GM18511 (cell line): ENCODE data around the gene CRYBG2.
"Not testable (repeated sequence)": the region's sequence is repeated elsewhere in the genome, so short reads cannot be mapped to it uniquely, and the experiment has no call there.

Source experiments
- ATAC-seq: cut with Tn5 transposase; IDR thresholded peaks from one replicate; pipeline ENCODE4 v1.9.1; 2021; ENCODE audit warnings: mild to moderate bottlenecking, moderate library complexity; ENCODE audit not compliant: unreplicated experiment

CRYBG2 gene

DNA sequence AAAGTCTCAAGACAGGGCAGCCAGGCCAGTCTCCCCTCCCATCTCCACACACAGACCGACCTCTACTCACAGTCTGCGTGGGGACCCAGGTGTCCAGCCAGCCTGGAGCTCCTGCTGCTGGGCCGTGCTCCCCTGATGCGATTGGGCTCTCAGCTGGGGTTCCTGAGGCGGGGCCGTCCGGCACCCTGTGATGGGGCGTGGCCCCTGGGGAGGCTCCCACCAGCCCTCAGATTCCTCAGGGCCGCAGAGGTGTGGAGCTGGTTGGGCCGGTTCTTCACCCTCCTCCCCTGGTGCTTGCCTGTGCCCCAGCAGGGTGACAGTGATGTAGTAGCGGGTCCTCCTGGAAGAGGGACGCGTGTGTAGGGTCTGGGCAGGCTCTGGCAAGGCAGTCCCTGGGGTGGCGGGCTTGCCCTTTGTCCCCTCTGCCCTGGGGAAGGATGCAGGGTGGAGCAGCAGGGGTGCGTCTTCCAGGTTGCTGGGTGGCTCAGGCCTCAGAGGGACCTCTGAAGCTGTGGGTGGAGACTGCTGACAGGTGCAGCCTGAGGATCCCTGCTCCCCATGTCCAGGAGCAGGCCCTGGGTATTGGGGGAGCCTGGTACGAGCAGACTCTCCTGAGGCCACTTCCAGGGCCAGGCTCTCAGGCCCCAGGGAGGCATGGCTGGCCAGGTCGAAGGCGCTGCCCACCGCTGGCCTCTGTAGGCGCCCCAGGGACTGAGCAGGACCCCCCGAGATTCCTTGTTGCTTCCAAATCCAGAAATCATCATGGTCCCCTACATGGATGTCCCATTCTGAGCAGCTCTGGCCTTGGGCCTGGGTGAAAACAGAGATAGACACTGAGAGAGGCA lies at the start of gene CRYBG2:
CRYBG2 (minus strand) TSS at position 155 of the 845 bp plus-strand sequence. CDS start 7,473 bp downstream, outside the sequence.
- ATAC-seq, result no peak

GRCh38 chr1:26403656-26404055 lies 49.7 kb upstream of the CRYBG2 start:
- ATAC-seq, result no peak

DNA sequence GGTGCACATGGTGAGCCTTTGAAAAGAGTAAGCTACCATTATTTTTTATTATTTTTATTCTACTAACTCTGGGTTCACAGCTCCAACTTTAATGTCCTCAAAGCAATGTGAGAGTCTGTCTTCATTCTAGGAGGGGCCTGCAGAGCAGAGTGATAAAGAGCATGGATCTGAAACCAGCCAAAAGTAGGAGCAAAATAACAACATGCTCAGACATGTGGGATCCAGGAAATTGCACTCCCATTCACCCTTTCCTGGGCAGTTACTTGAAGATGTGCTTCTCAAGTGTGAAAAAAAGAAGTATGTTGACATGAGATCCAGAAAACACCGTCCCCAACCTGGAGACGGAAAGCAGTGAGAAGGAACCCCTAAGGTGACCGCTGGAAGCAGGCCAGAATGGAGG lies 48.0 kb upstream of the CRYBG2 start:
- ATAC-seq, result no peak

- ATAC-seq, result no peak
Measured at GRCh38 chr1:26399034-26399433, 45.1 kb upstream of the CRYBG2 start.

DNA sequence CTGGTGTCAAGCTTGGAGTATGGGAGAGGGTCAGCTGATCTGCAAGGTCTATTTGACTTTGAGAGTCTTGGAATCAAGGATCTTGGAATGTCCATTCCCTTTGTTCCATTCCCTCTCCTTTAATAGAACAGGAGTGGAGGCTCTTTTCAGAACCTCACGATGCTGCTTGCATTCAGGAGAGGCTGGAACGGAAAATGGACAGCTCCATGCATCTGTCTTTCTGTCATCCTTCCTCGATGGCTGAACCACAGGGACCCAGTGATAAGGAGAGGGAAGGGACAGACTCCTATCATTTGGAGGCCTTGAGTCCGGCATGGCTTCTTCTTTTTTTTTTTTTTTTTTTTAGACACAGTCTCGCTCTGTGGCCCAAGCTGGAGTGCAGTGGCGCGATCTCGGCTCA lies 41.8 kb upstream of the CRYBG2 start:
- ATAC-seq, result no peak

GRCh38 chr1:26391450-26391849 lies 37.5 kb upstream of the CRYBG2 start:
- no peak for ATAC-seq

DNA sequence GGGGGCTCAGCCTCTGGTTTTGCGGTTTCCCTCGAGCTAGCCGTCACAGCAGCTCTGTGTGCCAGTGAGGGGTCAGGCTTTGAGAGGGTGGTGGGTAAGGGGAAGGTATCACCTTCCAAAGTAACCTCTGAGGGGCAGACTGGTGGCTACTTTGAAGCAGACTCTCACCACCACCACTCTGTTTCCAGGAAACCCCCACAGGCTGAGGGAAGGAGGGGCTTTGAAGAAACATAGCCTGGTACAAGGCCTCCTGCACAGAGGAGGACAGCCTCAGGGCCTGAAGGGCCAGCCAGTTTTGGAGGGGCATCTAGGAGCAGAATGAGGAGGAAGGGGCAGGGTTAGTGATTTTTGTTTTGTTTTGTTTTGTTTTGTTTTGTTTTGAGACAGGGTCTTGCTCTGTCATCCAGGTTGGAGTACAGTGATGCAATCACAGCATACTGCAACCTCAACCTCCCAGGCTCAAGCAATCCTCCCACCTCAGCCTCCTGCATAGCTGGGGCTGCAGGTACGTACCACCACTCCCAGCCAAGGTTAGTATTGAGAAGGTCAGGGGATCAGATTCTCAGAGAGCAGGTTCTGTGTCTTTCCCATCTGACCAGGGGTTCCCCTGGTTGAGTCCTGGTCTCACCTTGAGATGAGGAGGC lies 35.8 kb upstream of the CRYBG2 start:
- no peak for ATAC-seq

- ATAC-seq, result no peak
Measured at GRCh38 chr1:26388791-26389445, 35.0 kb upstream of the CRYBG2 start.

DNA sequence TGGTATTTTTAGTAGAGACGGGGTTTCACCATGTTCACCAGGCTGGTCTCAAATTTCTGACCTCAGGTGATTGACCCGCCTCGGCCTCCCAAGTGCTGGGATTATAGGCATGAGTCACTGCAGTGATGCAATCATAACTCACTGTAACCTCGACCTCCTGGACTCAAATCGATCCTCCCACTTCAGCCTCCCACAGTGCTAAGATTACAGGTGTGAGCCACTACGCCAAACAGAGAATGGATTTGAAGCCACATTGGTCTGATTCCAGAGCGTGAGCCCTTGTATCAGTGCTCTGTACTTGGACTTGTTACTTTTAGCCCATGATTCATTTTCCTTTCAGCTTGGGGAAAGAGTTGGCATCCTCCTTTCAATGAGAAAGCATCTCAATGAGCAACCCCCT lies 33.5 kb upstream of the CRYBG2 start:
- no peak for ATAC-seq

GRCh38 chr1:26385063-26385462 lies 31.1 kb upstream of the CRYBG2 start:
- not testable (repeated sequence) for ATAC-seq

DNA sequence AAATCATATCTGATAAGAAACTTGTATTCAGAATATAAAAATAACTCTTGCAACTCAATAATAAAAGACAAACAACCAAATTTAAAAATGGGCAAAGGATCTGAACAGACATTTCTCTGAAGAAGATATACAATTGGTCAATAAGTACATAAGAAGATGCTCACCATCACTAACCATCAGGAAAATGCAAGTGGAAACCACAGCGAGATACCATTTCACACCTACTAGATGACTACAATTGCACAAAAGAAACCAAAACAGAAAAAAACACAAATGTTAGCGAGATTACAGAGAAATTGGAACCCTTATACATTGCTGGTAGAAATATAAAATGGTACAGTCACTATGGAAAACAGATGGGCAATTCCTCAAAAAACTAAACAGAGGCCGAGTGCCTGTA lies 30.1 kb upstream of the CRYBG2 start:
- no peak for ATAC-seq

DNA sequence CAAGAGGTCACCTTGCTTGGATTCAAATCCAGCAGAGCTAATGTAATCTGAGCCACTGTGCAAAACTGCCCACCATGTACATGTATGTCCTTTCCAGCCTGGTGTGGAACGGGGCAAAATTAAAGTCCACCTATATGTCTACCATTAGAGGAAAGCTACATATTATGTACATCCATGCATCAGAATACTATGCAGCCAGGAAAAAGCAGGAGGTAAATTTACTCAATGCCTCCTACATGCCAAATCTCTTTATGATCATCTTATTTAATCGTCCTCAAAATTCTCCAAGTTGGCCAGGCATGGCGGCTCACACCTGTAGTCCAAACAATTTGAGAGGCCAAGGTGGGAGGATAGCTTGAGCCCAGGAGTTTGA lies 24.9 kb upstream of the CRYBG2 start:
- no peak for ATAC-seq

GRCh38 chr1:26378088-26378878 lies 24.4 kb upstream of the CRYBG2 start:
- ATAC-seq, result peak; percentile 91

- ATAC-seq, result no peak
Measured at GRCh38 chr1:26376050-26376449, 22.1 kb upstream of the CRYBG2 start.

DNA sequence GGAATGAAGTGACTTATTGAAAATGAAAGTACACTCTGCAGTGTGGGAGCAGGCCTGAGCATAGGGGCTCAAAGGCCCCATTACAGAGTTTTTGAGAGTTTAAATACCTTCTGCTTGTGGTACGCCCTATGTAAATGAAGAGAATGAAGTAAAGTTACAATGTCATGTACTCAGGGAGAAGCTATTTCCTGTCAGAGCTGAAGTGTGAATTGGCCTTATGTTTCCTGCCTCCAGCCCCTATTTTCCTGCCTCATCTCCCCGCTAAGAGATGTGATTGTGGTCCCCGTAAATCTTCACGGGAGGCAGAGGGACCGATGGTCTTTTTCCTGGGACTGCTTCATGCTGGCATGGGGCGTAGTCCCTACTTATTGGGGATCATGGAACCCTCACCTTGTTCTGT lies 21.2 kb upstream of the CRYBG2 start:
- no peak for ATAC-seq

DNA sequence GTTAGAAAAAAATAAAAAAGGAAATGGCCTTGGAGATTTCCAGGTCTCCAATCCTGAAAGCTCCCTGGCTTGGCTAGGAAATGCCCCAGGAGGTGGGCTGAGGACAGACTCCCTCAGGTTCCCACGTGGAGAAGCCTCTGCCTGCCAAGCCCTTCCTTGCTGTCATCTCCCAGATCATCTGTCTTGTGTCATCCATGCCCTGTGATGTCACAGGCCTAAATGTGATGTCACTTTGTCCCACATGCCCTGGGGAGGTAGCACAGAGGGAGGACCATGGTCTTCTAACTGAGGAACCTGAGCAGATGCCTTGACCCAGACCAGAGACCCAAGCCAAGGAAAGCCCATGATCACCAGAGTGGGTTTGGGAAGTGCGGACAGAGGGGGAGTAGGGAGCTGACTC lies 20.4 kb upstream of the CRYBG2 start:
- not testable (repeated sequence) for ATAC-seq

- no peak for ATAC-seq
Measured at GRCh38 chr1:26373789-26374188, 19.9 kb upstream of the CRYBG2 start.

DNA sequence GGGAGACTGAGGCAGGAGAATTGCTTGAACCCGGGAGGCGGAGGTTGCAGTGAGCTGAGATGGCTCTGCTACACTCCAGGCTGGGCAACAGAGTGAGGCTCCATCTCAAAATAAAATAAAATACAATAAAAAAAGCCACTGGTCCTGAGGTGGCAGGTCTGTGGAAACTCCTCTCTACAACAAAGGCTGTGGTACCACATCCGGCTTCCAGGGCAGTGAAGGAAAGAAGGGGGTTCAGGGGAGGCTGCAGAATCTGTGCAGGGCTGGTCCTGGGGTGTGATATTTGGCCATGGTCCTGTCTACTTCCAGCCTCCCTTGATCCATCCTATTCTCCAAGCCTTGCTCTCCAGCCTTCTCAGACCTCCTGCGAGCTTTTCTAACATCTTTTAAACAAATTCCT lies 19.4 kb upstream of the CRYBG2 start:
- ATAC-seq, result no peak

GRCh38 chr1:26372611-26373010 lies 18.7 kb upstream of the CRYBG2 start, which contains the start of gene ZNF683:
Gene ZNF683, minus strand, starts transcription at chr1:26372750. Its CDS starts 4,179 bp downstream, at chr1:26368571.
- ATAC-seq, result not testable (repeated sequence)

GRCh38 chr1:26372039-26372438 lies 18.1 kb upstream of the CRYBG2 start:
- ATAC-seq, result no peak
